ENCODE measurements around the gene SLC25A21.
"Not testable (repeated sequence)": the region's sequence is repeated elsewhere in the genome, so short reads cannot be mapped to it uniquely, and the experiment has no call there.

SLC25A21 gene

GRCh38 chr14:36826614-36827013 lies 345.8 kb downstream of the SLC25A21 start:
- peaks cover 0 to 1% of the 10 kb centered on the region in 2 donors for H3K9me3 Mint-ChIP-seq

GRCh38 chr14:36824854-36825253 lies 347.6 kb downstream of the SLC25A21 start:
- H3K27ac Mint-ChIP-seq = no peak overlapping the region
- H3K4me1 Mint-ChIP-seq = no peaks in the 10 kb centered on the region
- H3K27me3 Mint-ChIP-seq = no peaks in the 10 kb centered on the region
- ATAC-seq (replicated peaks) (no peak), DNase-seq (no peak)
- H3K36me3 Mint-ChIP-seq = no peaks in the 10 kb centered on the region
- H3K9me3 Mint-ChIP-seq = peaks cover 0 to 1% of the 10 kb centered on the region in 2 donors
- H3K4me3 Mint-ChIP-seq = no peak overlapping the region

More at GRCh38 chr14:36826614-36827013, 345.8 kb downstream of the SLC25A21 start:
- no peaks in the 10 kb centered on the region for H3K4me1 Mint-ChIP-seq
- H3K4me3 Mint-ChIP-seq = no peak overlapping the region
- H3K36me3 Mint-ChIP-seq = no peaks in the 10 kb centered on the region
- no peaks in the 10 kb centered on the region for H3K27me3 Mint-ChIP-seq
- DNase-seq = no peak
- H3K27ac Mint-ChIP-seq = no peak overlapping the region
- ATAC-seq (replicated peaks) = no peak

GRCh38 chr14:36823651-36824050 lies 348.8 kb downstream of the SLC25A21 start:
- Mint-ChIP-seq H3K4me3 (no peak overlapping the region), H3K4me1 (no peaks in the 10 kb centered on the region), H3K27me3 (no peaks in the 10 kb centered on the region), H3K27ac (no peak overlapping the region), H3K9me3 (no peaks in the 10 kb centered on the region), H3K36me3 (no peaks in the 10 kb centered on the region)
- ATAC-seq (replicated peaks) (no peak), DNase-seq (no peak)

GRCh38 chr14:36822685-36823084 lies 349.7 kb downstream of the SLC25A21 start:
- ATAC-seq (replicated peaks) (no peak), DNase-seq (no peak)
- no peaks in the 10 kb centered on the region for H3K36me3 Mint-ChIP-seq
- H3K27me3 Mint-ChIP-seq = no peaks in the 10 kb centered on the region
- no peak overlapping the region for H3K4me3 Mint-ChIP-seq
- no peaks in the 10 kb centered on the region for H3K4me1 Mint-ChIP-seq
- no peaks in the 10 kb centered on the region for H3K9me3 Mint-ChIP-seq
- H3K27ac Mint-ChIP-seq = no peak overlapping the region

GRCh38 chr14:36820901-36821300 lies 351.5 kb downstream of the SLC25A21 start:
- Mint-ChIP-seq H3K27ac (no peak overlapping the region), H3K4me3 (no peak overlapping the region), H3K27me3 (no peaks in the 10 kb centered on the region), H3K9me3 (no peaks in the 10 kb centered on the region), H3K4me1 (no peaks in the 10 kb centered on the region), H3K36me3 (no peaks in the 10 kb centered on the region)
- DNase-seq (no peak), ATAC-seq (replicated peaks) (no peak)

- no peak for ATAC-seq (replicated peaks)
- DNase-seq = no peak
- Mint-ChIP-seq H3K27me3 (no peaks in the 10 kb centered on the region), H3K27ac (no peak overlapping the region), H3K9me3 (no peaks in the 10 kb centered on the region), H3K4me3 (no peak overlapping the region), H3K4me1 (no peaks in the 10 kb centered on the region), H3K36me3 (no peaks in the 10 kb centered on the region)
These were observed 352.2 kb downstream of the SLC25A21 start for GRCh38 chr14:36820111-36820709.

- no peaks in the 10 kb centered on the region for H3K4me1 Mint-ChIP-seq
- DNase-seq (no peak), ATAC-seq (replicated peaks) (no peak)
- no peaks in the 10 kb centered on the region for H3K36me3 Mint-ChIP-seq
- H3K27ac Mint-ChIP-seq = no peak overlapping the region
- no peak overlapping the region for H3K4me3 Mint-ChIP-seq
- H3K27me3 Mint-ChIP-seq = no peaks in the 10 kb centered on the region
- peaks cover 2 to 3% of the 10 kb centered on the region in 2 donors for H3K9me3 Mint-ChIP-seq
These were observed 353.5 kb downstream of the SLC25A21 start for GRCh38 chr14:36818794-36819384.

- Mint-ChIP-seq H3K4me1 (no peaks in the 10 kb centered on the region), H3K27ac (no peak overlapping the region), H3K9me3 (peaks cover 2 to 3% of the 10 kb centered on the region in 2 donors), H3K36me3 (no peaks in the 10 kb centered on the region), H3K27me3 (no peaks in the 10 kb centered on the region), H3K4me3 (no peak overlapping the region)
- DNase-seq = no peak
- ATAC-seq (replicated peaks) = no peak
These were observed 354.2 kb downstream of the SLC25A21 start for GRCh38 chr14:36818246-36818645.

GRCh38 chr14:36817071-36817930 lies 355.1 kb downstream of the SLC25A21 start:
- no peak for DNase-seq
- Mint-ChIP-seq H3K4me1 (no peaks in the 10 kb centered on the region), H3K9me3 (peaks cover 2 to 3% of the 10 kb centered on the region in 2 donors), H3K4me3 (no peak overlapping the region), H3K36me3 (no peaks in the 10 kb centered on the region), H3K27ac (no peak overlapping the region), H3K27me3 (no peaks in the 10 kb centered on the region)
- no peak for ATAC-seq (replicated peaks)

GRCh38 chr14:36816481-36816880 lies 355.9 kb downstream of the SLC25A21 start:
- H3K27me3 Mint-ChIP-seq = no peaks in the 10 kb centered on the region

GRCh38 chr14:36814783-36815182 lies 357.6 kb downstream of the SLC25A21 start:
- H3K9me3 Mint-ChIP-seq; DNase-seq; H3K36me3 Mint-ChIP-seq; ATAC-seq (replicated peaks); H3K27ac Mint-ChIP-seq; H3K4me3 Mint-ChIP-seq; H3K4me1 Mint-ChIP-seq; H3K27me3 Mint-ChIP-seq: not testable (repeated sequence)

More at GRCh38 chr14:36816481-36816880, 355.9 kb downstream of the SLC25A21 start:
- Mint-ChIP-seq H3K27ac (no peak overlapping the region), H3K4me3 (no peak overlapping the region), H3K9me3 (peaks cover 2 to 3% of the 10 kb centered on the region in 2 donors), H3K4me1 (no peaks in the 10 kb centered on the region), H3K36me3 (no peaks in the 10 kb centered on the region)
- ATAC-seq (replicated peaks) (no peak), DNase-seq (no peak)

- no peak overlapping the region for H3K4me3 Mint-ChIP-seq
These were observed 362.2 kb downstream of the SLC25A21 start for GRCh38 chr14:36810209-36810608.

GRCh38 chr14:36807727-36808126 lies 364.7 kb downstream of the SLC25A21 start:
- Mint-ChIP-seq H3K9me3 (peaks cover 0 to 2% of the 10 kb centered on the region in 2 donors), H3K27ac (no peak overlapping the region), H3K27me3 (no peaks in the 10 kb centered on the region), H3K4me3 (no peak overlapping the region), H3K4me1 (no peaks in the 10 kb centered on the region), H3K36me3 (no peaks in the 10 kb centered on the region)
- ATAC-seq (replicated peaks) (no peak), DNase-seq (no peak)

More at GRCh38 chr14:36810209-36810608, 362.2 kb downstream of the SLC25A21 start:
- no peak for DNase-seq
- ATAC-seq (replicated peaks) = no peak
- Mint-ChIP-seq H3K27me3 (no peaks in the 10 kb centered on the region), H3K4me1 (no peaks in the 10 kb centered on the region), H3K9me3 (peaks cover 3 to 4% of the 10 kb centered on the region in 2 donors), H3K36me3 (no peaks in the 10 kb centered on the region), H3K27ac (no peak overlapping the region)

GRCh38 chr14:36805131-36805559 lies 367.3 kb downstream of the SLC25A21 start:
- Mint-ChIP-seq H3K9me3 (peaks cover 0 to 2% of the 10 kb centered on the region in 2 donors), H3K4me3 (no peak overlapping the region), H3K36me3 (no peaks in the 10 kb centered on the region), H3K27ac (no peak overlapping the region), H3K27me3 (no peaks in the 10 kb centered on the region), H3K4me1 (no peaks in the 10 kb centered on the region)
- no peak for DNase-seq
- no peak for ATAC-seq (replicated peaks)

Data from stimulated activated naive B cell treated with anti-CD40 and anti-IgM and Interleukin-4, amounts not matched to agents 10 μg/mL and 1 μg/mL and 100 μg/mL, for 72 hours (primary cell).